M059J (cell line): ENCODE results near the gene GRIK1. TPM values are rescaled to one million over a fixed set of nuclear protein-coding genes. Genes with fewer than 3 reads are reported as not detected.

Source experiments
- DNase-seq: peaks from one replicate; pipeline ENCODE4 v3.0.0-alpha.2; 2012; ENCODE audit warnings: low read depth
- total RNA-seq: library from RNA; depleted of rRNA; stranded (reverse); fragments of >200 nt; shearing (Covaris generic); gene quantifications from 2 replicates; pipeline ENCODE4 v1.2.3, GENCODE V29; 2014

The GRIK1 gene
- total RNA-seq, 1 experiment from 2014 or later: not detected

- no peak for DNase-seq
These were observed 112.1 kb downstream of the GRIK1 start for GRCh38 chr21:29827647-29828046.

GRCh38 chr21:29827236-29827635 lies 112.6 kb downstream of the GRIK1 start:
- no peak for DNase-seq

GRCh38 chr21:29826386-29826785 lies 113.4 kb downstream of the GRIK1 start:
- DNase-seq: no peak

GRCh38 chr21:29825936-29826335 lies 113.9 kb downstream of the GRIK1 start:
- DNase-seq: no peak

- no peak for DNase-seq
These were observed 114.5 kb downstream of the GRIK1 start for GRCh38 chr21:29825345-29825744.

GRCh38 chr21:29822064-29822463 lies 117.7 kb downstream of the GRIK1 start:
- DNase-seq: no peak

- DNase-seq: no peak
These were observed 118.6 kb downstream of the GRIK1 start for GRCh38 chr21:29821230-29821629.

- no peak for DNase-seq
These were observed 120.0 kb downstream of the GRIK1 start for GRCh38 chr21:29819675-29820326.

GRCh38 chr21:29818383-29818921 lies 121.3 kb downstream of the GRIK1 start:
- no peak for DNase-seq

- DNase-seq: no peak
These were observed 122.3 kb downstream of the GRIK1 start for GRCh38 chr21:29817450-29817849.

- DNase-seq: no peak
These were observed 126.8 kb downstream of the GRIK1 start for GRCh38 chr21:29812947-29813346.

- DNase-seq: no peak
These were observed 128.9 kb downstream of the GRIK1 start for GRCh38 chr21:29810871-29811270.

GRCh38 chr21:29808153-29808552 lies 131.6 kb downstream of the GRIK1 start:
- no peak for DNase-seq

- DNase-seq: no peak
These were observed 134.7 kb downstream of the GRIK1 start for GRCh38 chr21:29805105-29805504.

GRCh38 chr21:29803191-29803590 lies 136.6 kb downstream of the GRIK1 start:
- DNase-seq: no peak

- DNase-seq: no peak
These were observed 138.7 kb downstream of the GRIK1 start for GRCh38 chr21:29801122-29801521.

GRCh38 chr21:29800056-29800455 lies 139.7 kb downstream of the GRIK1 start:
- DNase-seq: no peak

- no peak for DNase-seq
These were observed 141.0 kb downstream of the GRIK1 start for GRCh38 chr21:29798840-29799239.

- DNase-seq: no peak
These were observed 142.6 kb downstream of the GRIK1 start for GRCh38 chr21:29797155-29797554.

GRCh38 chr21:29793712-29794111 lies 146.1 kb downstream of the GRIK1 start:
- DNase-seq: no peak

- DNase-seq: no peak
These were observed 150.4 kb downstream of the GRIK1 start for GRCh38 chr21:29789393-29789792.

GRCh38 chr21:29788752-29789151 lies 151.0 kb downstream of the GRIK1 start:
- no peak for DNase-seq

- DNase-seq: no peak
These were observed 152.4 kb downstream of the GRIK1 start for GRCh38 chr21:29787361-29787909.
